ENCODE results near the gene FAF1.

- no peak for TF ChIP-seq POLR2A (IDR thresholded peaks at IDR 0.05)
- no peak for TF ChIP-seq CTCF (IDR thresholded peaks at IDR 0.05)
These were observed 127.9 kb downstream of the FAF1 start for GRCh38 chr1:50832167-50832566.
